ENCODE results near the gene LPCAT1.
"Not testable (repeated sequence)": the region's sequence is repeated elsewhere in the genome, so short reads cannot be mapped to it uniquely, and the experiment has no call there.

LPCAT1 gene

DNA sequence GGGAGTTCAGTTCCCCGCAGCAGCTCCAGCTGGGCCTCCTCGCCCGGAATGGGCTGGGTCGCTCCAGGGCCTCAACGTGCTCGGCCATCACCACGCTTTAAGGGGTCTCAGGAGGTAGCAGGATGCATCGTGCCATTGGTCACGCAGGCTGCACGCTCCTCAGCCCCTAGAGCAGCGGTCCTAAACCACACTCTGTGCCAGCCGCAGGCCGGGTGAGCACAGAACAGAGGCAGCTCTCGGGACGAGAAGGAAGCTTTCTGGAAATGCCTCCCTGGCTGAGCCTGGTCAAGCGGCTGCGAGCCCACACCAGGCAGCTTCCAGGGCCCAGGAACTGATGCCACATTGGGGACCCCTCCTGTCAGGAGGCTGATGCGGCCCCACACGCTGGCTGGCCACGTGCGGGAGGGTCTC lies 39.3 kb upstream of the LPCAT1 start:
- H3K4me1 ChIP-seq (ENCODE audit: control insufficient read depth, low read length): no peaks in the 10 kb centered on the region
- H3K79me2 ChIP-seq (ENCODE audit: control insufficient read depth, low read length): no peaks in the 10 kb centered on the region
- H3K4me2 ChIP-seq (ENCODE audit: low read length): no peak overlapping the region
- no peaks in the 10 kb centered on the region for H4K20me1 ChIP-seq (ENCODE audit: control insufficient read depth, insufficient read depth, low read depth, low read length)
- peaks cover 4% of the 10 kb centered on the region; the same call in 1 of the 2 replicates for H3F3A ChIP-seq (ENCODE audit: control insufficient read depth, insufficient read depth)
- no peak for TF ChIP-seq EZH2phosphoT487 (IDR thresholded peaks at IDR 0.05; ENCODE audit: borderline replicate concordance, low read length)
- TF ChIP-seq, protein P1, sequence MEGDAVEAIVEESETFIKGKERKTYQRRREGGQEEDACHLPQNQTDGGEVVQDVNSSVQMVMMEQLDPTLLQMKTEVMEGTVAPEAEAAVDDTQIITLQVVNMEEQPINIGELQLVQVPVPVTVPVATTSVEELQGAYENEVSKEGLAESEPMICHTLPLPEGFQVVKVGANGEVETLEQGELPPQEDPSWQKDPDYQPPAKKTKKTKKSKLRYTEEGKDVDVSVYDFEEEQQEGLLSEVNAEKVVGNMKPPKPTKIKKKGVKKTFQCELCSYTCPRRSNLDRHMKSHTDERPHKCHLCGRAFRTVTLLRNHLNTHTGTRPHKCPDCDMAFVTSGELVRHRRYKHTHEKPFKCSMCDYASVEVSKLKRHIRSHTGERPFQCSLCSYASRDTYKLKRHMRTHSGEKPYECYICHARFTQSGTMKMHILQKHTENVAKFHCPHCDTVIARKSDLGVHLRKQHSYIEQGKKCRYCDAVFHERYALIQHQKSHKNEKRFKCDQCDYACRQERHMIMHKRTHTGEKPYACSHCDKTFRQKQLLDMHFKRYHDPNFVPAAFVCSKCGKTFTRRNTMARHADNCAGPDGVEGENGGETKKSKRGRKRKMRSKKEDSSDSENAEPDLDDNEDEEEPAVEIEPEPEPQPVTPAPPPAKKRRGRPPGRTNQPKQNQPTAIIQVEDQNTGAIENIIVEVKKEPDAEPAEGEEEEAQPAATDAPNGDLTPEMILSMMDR (IDR thresholded peaks at IDR 0.05; ENCODE audit: low read depth, low read length, poor library complexity, severe bottlenecking): no peak
- no peak overlapping the region for H3K27ac ChIP-seq (ENCODE audit: low read depth, low read length)
- H3K4me3 ChIP-seq (ENCODE audit: low read length): no peak overlapping the region
- H3K9me2 ChIP-seq (replicated peaks; ENCODE audit: control insufficient read depth, low read length): no peaks in the 10 kb centered on the region
- H3K27me3 ChIP-seq (ENCODE audit: control insufficient read depth, low read length): peaks cover 2% of the 10 kb centered on the region; the same call in 1 of the 2 replicates
- H3K9me3 ChIP-seq (ENCODE audit: control insufficient read depth, insufficient read depth, low read length): no peaks in the 10 kb centered on the region
- no peaks in the 10 kb centered on the region for H3K36me3 ChIP-seq (ENCODE audit: control insufficient read depth, low read length)

DNA sequence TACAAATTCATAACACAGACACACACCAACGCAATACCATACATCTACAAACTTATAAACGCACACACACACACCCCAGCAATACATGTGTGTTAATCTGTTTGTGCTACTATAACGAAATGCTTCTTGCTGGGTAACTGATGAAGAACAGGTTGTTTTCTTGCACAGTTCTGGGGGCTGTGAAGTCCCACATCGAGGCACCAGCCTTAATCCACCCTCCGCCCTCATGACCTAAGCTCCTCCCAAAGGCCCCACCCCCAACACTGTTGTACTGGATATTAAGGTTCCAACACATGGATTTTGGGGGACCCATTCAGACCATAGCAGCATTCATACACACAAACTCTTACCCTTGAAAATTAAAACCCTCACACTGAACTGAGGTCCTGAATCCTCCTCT lies 38.8 kb upstream of the LPCAT1 start:
- peaks cover 4% of the 10 kb centered on the region; the same call in 1 of the 2 replicates for H3F3A ChIP-seq (ENCODE audit: control insufficient read depth, insufficient read depth)
- H3K79me2 ChIP-seq (ENCODE audit: control insufficient read depth, low read length): no peaks in the 10 kb centered on the region
- H3K9me3 ChIP-seq (ENCODE audit: control insufficient read depth, insufficient read depth, low read length): no peaks in the 10 kb centered on the region
- peaks cover 2% of the 10 kb centered on the region; the same call in 1 of the 2 replicates for H3K27me3 ChIP-seq (ENCODE audit: control insufficient read depth, low read length)
- H3K9me2 ChIP-seq (replicated peaks; ENCODE audit: control insufficient read depth, low read length): no peaks in the 10 kb centered on the region
- no peak overlapping the region for H3K4me2 ChIP-seq (ENCODE audit: low read length)
- no peak overlapping the region for H3K27ac ChIP-seq (ENCODE audit: low read depth, low read length)
- no peak overlapping the region for H3K4me3 ChIP-seq (ENCODE audit: low read length)
- H4K20me1 ChIP-seq (ENCODE audit: control insufficient read depth, insufficient read depth, low read depth, low read length): no peaks in the 10 kb centered on the region
- no peaks in the 10 kb centered on the region for H3K36me3 ChIP-seq (ENCODE audit: control insufficient read depth, low read length)
- no peaks in the 10 kb centered on the region for H3K4me1 ChIP-seq (ENCODE audit: control insufficient read depth, low read length)
- no peak for TF ChIP-seq EZH2phosphoT487 (IDR thresholded peaks at IDR 0.05; ENCODE audit: borderline replicate concordance, low read length)
- TF ChIP-seq, protein P1 (IDR thresholded peaks at IDR 0.05; ENCODE audit: low read depth, low read length, poor library complexity, severe bottlenecking): no peak

DNA sequence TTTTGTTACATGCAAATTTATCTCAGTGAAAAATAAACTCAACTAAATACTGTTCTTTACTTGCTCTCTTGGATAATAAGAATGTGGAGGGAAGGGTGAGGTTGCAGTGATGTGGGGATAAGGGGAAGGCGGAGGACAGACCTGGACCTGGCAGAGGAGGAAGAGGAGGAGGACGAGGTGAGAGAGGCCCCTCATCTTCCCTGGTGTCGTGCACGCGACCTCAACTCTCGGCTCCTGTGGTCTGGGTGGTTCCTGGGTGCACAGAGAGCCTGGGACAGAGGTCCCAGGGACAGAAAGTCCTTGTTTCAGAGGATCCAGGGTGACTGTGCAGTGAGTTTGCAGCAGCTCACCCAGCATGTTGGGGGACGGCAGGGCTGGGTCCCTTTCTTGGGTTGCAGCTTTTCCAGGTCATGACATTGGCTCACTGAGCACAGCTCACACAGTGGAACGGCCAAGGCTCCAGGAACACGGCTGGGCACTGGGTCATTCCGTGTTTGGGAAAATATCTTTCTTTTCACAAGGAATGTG lies 37.7 kb upstream of the LPCAT1 start:
- no peak overlapping the region for H3K27ac ChIP-seq (ENCODE audit: low read depth, low read length)
- no peaks in the 10 kb centered on the region for H3K9me3 ChIP-seq (ENCODE audit: control insufficient read depth, insufficient read depth, low read length)
- H3K79me2 ChIP-seq (ENCODE audit: control insufficient read depth, low read length): no peaks in the 10 kb centered on the region
- H4K20me1 ChIP-seq (ENCODE audit: control insufficient read depth, insufficient read depth, low read depth, low read length): no peaks in the 10 kb centered on the region
- TF ChIP-seq EZH2phosphoT487 (IDR thresholded peaks at IDR 0.05; ENCODE audit: borderline replicate concordance, low read length): no peak
- TF ChIP-seq, protein P1 (IDR thresholded peaks at IDR 0.05; ENCODE audit: low read depth, low read length, poor library complexity, severe bottlenecking): no peak
- no peaks in the 10 kb centered on the region for H3K36me3 ChIP-seq (ENCODE audit: control insufficient read depth, low read length)
- H3F3A ChIP-seq (ENCODE audit: control insufficient read depth, insufficient read depth): no peaks in the 10 kb centered on the region; the same call in 1 of the 2 replicates
- no peaks in the 10 kb centered on the region for H3K9me2 ChIP-seq (replicated peaks; ENCODE audit: control insufficient read depth, low read length)
- H3K4me3 ChIP-seq (ENCODE audit: low read length): no peak overlapping the region
- H3K4me2 ChIP-seq (ENCODE audit: low read length): no peak overlapping the region
- H3K4me1 ChIP-seq (ENCODE audit: control insufficient read depth, low read length): no peaks in the 10 kb centered on the region
- H3K27me3 ChIP-seq (ENCODE audit: control insufficient read depth, low read length): peaks cover 2% of the 10 kb centered on the region; the same call in 1 of the 2 replicates

DNA sequence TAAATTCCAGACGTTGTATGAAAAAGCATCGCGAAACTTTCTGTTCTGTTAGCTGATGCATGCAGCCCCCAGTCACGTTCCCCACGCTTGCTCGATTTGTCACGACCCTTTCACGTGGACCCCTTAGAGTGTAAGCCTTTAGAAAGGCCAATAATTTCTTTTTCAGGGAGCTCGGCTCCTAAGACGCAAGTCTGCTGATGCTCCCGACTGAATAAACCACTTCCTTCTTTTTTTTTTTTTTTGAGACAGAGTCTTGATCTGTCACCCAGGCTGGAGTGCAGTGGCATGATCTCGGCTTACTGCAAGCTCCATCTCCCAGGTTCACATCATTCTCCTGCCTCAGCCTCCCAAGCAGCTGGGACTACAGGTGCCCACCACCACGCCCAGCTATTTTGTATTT lies 36.7 kb upstream of the LPCAT1 start:
- H3F3A ChIP-seq (ENCODE audit: control insufficient read depth, insufficient read depth); H4K20me1 ChIP-seq (ENCODE audit: control insufficient read depth, insufficient read depth, low read depth, low read length); H3K36me3 ChIP-seq (ENCODE audit: control insufficient read depth, low read length); H3K79me2 ChIP-seq (ENCODE audit: control insufficient read depth, low read length); H3K4me1 ChIP-seq (ENCODE audit: control insufficient read depth, low read length); H3K27ac ChIP-seq (ENCODE audit: low read depth, low read length); H3K27me3 ChIP-seq (ENCODE audit: control insufficient read depth, low read length); H3K9me3 ChIP-seq (ENCODE audit: control insufficient read depth, insufficient read depth, low read length); H3K9me2 ChIP-seq (replicated peaks; ENCODE audit: control insufficient read depth, low read length); H3K4me3 ChIP-seq (ENCODE audit: low read length); H3K4me2 ChIP-seq (ENCODE audit: low read length): not testable (repeated sequence)
